ENCODE measurements around the gene HAUS3.
"Not testable (repeated sequence)": the region's sequence is repeated elsewhere in the genome, so short reads cannot be mapped to it uniquely, and the experiment has no call there.

The HAUS3 gene

DNA sequence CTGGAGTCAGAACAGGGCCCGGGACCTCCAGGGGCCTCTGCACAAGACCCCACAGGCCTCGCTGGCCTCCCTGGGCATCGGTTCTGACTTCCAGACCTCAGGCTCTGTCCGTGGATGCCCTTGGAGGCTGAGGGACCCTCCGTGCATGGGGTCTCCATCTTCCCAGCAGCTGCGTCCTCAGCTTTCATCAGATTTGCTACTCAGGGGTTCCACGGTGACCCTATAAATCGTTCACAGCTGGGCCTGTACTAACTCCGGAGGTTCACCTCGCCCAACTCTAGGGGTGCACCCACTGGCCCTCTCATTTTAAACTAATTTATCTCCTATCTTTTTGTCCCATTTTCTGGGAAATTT, 33.1 kb upstream of the HAUS3 start:
- not testable (repeated sequence) for DNase-seq (ENCODE audit: low spot score)

DNA sequence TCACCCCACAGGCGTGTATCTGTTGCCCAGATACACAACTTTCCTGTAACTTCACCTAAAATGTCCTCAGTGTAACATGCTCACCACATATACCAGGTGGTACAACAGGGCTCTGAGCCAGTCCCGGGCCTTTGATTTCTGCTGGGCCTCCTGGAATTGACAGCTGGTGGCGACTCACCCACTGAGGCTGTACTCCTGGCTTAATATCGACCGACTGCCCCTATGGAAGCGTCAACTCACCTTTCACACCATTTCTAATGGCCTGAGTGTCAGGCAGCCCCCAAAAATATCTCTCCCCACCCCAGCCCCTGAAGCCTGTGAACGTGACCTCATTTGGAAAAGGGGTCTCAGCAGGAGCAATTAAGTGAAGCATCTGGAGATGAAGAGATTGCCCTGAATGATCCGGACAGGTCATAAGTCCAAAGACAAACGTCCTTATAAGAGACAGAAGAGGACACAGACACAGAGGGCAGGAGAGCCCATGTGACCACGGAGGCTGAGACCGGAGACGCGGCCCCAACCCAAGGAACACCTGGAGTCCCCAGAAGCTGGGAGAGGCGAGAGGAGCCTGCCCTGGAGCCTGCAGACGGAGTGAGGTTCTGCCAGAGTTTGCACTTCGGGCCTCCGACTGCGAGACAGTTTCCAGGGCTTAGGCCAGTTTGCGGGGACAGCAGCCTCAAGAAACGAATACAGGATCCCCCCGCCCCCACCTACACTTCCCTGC, 32.6 kb upstream of the HAUS3 start:
- DNase-seq (ENCODE audit: low spot score): no peak

DNA sequence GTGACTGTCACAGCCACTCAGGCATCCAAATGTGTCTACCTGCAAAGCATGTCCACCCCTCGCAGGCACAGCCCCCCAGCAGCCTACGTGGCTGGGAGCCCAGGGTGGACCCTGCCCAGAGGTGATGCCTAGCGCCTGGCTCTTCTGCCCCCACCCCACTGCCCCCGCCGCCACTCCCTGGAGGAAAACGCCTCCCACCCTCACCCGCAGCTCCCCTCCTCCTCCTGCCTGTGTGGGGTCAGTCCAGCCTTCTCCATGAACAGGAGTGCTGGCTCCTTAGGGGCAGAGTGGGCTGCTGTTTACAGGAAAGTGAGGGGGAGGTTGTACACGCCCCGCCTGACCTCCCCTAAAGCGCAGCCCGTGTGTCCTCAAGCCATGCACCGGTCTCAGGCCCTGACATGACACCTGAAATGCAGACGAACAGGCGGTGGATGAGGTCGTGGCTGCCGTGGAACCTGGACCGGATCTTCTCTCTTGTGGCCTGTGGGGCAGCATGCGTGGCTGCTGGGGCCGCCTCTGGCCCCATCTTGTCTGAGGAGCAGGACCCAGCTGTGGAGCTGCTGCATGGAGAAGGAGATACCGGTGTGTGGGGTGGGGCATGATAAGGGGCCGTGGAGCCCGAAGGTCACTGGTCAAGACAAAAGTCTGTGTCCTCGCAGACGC, 31.9 kb upstream of the HAUS3 start:
- no peak for DNase-seq (ENCODE audit: low spot score)

DNA sequence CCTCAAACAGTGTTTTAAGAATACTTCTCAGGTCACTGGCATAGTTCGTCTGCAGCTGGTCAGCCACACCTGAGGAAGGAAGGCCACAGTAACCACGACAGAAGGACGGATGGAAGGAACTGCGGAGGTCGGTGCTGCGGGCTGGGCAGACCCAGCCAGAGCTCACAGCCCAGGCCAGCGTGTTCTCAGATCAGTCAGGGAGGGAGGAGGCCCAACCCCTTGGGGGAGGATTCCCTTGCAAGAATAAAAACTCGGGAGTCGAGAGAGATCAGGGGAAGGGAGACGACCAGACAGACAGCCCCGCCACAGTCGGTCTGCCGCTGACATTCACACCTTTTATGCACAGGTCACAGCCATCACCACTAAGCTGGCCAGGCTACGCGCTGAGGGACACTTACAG, 31.3 kb upstream of the HAUS3 start:
- DNase-seq (ENCODE audit: low spot score): no peak

DNA sequence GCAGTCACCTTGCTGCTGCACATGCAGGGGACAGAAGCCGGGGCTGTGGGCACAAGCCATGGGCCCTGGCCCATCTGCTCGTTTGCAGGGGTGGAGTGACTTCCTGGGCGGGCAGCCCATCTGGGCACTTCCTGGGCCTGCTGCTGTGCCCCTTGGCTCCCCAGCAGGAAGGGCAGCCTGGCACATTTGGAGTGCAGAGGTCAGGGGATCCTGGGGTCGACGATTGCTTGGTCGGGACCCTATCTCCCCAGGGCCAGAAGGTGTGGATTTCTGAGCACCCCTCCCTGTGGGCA, 30.9 kb upstream of the HAUS3 start:
- no peak for DNase-seq (ENCODE audit: low spot score)

DNA sequence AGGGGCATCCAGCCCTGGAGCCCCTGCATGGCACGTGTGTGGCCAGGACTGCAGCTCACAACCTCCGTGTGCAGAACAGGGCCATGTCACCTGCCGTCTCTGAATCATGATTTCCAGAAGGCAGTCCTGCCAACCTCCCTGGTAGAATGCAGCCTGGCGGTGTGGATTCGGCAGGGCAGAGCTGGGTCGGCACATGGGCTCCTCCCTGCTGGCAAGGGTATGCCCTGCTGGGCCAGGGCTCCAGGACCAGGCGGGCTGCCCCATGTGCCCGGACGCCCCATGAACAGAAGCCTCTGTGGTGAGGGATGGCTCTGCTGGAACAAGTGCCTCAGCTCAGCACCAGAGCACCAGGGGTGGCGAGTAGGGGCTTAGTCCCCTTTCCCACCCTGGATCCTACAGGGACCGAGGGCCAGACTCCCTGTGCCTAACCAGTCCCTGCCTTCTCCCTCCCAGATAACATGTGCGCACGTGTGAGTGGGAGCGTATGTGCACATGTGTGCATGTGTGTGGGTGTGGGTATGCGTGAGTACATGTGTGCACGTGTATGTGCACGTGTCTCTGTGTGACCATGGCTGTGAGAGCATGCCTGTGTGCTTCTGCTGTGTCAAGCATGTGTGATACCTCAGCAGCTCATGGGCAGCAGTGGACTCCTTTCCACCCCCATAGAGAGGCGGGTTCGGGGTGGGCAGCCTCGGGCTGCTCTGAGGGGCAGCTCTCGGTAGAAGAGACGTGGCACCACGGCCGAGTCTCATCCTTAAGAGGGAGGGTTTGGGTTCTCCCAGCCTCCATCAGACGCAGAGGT, 30.3 kb upstream of the HAUS3 start:
- DNase-seq (ENCODE audit: low spot score): no peak

DNA sequence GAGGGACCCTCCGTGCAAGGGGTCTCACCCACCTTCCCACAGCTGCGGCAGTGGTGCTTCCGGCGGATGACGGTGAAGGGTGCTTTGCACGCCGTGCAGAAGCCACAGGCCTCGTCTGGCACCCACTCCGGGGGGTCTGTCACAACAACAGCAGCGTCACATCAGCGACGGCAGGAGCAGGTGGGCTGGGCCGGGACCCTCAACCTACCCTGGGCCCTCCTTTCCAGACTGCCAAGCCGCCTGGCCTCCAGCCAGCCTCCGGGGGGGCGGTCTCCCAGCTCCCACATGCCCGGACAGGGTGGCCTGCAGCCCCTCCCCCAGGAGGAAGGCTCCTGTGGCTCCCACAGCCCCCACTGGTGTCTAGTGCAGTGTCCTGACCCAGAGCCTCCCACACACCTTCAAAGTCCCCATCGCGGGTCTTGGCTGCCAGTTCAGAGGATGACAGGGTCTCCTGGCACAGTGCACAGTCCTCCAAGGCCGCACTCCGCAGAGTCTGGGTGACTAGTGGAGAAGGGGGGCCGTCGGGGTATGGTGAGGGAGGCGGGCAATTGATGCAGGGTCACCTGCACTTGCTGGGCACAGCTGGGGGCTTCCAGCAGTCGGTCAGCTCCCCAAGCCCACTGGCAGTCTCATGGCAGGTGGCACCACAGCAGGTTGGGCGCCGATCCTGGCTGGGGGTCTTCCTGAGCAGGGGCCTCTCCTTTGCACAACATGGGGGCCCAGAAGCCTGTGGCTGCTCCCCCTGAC, 29.5 kb upstream of the HAUS3 start:
- no peak for DNase-seq (ENCODE audit: low spot score)

DNA sequence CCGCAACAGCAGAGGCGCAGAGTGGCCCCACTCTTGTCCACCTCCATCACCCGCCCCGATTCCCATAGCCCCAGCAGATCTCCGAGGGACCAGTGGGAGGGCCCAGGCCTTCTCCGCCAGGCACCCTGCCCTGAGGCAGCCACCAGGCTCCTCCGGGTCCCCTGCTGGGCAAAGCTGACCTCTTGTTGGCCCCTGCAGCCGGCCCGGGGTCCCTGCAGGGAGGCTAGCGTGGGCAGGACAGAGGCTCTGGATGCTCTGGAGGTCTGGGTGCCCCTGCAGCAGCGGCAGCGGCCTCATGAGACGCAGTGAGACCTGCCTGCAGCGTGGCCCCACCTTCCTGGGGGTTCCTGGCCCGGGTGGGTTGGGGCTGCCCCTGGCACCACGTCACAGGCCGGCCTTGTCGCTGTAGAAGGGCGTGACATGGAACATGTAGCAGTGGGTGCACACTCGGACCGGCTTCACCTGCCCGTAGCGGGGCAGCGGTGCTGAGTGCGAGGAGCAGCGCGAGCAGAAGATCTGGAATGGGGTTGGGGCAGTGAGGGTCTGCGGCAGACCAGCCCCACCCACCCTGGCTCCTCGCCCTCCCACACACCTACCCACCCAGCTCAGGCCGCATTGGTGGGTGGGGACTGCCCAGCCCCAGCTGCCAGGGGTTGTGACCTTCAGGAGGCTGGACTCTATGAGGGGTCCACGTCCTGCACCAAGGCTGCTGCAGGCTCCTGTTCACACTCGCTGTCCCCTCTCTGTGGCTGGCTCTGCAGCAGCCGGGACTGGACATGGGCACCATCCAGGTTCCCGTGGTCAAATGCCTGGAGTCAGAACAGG, 28.6 kb upstream of the HAUS3 start:
- no peak for DNase-seq (ENCODE audit: low spot score)

DNA sequence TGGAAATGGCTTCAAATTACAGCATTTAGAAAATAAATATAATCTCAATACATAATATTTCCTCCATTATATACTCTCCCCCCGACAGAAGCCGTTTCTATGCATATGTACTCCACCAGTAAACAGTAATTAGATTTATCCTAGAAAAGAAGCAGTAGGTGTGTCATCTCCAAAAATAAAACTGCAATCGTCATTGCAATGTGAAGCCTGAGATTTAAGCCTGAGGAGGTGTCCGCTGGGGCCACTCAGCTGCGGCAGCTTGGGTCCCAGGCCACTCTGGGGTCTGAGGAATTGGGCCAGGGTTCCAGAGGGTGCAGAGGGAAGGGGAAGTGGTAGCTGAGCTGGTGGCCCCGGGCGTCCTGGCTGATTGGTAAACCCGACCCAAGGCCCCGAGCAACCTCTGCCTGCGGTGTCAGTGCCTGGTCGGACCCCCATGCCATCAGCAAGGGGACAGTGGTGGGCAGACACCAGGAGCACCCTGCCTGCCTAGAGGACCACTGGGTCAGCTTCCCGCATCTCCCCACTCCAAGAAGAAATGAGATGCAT, 27.8 kb upstream of the HAUS3 start:
- DNase-seq (ENCODE audit: low spot score): no peak

DNA sequence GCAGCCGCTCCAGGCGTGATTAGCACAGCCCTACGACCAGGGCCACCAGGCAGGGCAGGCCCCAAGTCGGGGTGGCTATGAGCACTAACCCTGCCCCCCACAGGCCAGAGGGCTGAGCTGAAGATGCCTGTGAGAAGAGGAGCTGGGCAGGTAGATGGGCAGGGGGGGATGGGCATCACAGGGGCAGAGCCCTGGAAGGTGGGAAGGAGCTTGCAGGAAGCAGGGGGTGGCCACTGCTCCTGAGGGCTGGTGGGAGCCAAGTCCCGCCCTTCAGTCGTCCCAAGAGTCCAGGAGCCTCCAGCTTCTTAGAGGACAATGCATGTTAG, 27.2 kb upstream of the HAUS3 start:
- no peak for DNase-seq (ENCODE audit: low spot score)

DNA sequence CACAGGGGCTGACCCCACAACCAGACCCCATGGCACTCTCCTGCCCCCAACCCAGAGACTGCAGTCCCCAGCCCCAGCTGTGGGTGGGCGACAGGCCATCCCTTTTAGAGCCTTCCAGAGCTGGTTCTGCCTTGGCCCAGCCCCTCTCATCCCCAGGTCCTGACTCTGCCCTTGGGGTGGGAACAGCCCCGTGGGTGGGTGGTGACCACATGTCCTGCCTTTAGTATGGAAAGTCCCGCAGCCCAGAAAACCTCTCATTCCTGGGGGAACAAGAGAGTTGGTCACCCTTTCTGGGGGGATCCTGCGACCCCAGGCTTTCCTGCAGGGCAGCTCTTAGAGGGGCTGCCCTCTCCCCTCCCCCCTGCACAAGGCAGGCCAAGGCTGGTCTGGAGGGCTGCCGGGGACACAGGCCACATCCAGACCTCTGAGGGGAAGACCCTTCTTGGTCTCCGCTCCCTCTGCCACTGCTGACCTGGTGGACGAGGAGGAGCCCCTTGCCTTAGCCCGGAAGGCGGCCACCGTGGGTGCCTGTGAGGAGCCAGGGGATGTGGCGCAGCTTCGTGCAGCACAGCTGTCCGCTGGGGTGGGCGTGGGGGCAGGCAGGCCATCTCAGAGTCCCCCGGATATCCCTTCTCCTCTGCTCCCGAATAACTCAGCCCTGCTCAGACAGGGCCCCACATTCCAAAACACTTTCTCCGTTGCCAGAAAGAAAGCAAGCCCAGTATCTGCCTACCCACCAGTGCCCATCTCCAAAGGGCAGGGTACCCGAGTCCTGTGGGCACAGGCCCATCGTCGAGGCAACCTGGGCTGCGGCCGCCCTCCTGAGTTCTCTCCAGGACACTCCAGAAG, 26.7 kb upstream of the HAUS3 start:
- DNase-seq (ENCODE audit: low spot score): no peak

DNA sequence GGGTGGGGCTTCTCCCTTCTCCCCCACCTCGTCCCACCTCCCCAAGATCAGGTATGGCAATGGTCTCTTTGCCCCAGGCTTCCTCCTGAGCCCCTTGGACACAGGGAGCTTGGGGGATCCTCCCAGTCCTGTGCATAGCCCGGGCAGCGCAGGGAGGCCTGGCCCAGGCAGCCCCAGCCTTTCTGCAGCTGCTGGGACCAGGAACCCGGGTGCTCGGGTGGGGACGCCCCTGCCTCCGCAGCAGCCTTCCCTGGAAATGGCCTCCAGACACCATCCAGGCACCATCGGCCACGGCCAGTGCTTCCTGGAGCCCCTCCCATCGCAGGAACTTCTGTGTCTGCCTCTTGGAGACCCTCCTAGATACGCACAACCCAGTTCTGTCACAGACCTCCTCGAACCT, 25.9 kb upstream of the HAUS3 start:
- DNase-seq (ENCODE audit: low spot score): no peak

DNA sequence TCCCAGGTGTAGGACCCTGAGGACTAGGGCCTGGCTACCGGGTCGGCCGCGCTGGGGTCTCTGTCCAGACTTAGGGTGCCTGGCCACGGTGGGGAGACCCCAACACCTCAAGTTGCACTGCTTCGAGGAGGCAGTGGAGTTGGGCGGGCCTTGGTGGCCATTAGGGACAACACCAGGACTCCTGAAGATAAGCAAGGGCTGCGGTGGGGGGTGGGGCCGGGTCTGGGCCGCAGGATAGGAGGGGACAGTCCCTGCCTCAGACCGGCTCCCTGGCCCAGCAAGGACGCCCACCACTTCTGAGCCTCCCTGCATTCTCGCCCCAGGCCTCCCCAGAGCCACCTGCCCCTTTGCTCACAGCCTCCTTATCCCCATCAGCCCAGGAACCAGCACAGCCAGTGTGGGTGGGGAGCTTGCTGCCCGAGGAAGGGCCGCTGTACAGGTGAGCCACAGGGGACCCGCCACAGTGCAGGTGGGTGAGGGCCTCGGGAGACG, 25.4 kb upstream of the HAUS3 start:
- DNase-seq (ENCODE audit: low spot score): no peak

DNA sequence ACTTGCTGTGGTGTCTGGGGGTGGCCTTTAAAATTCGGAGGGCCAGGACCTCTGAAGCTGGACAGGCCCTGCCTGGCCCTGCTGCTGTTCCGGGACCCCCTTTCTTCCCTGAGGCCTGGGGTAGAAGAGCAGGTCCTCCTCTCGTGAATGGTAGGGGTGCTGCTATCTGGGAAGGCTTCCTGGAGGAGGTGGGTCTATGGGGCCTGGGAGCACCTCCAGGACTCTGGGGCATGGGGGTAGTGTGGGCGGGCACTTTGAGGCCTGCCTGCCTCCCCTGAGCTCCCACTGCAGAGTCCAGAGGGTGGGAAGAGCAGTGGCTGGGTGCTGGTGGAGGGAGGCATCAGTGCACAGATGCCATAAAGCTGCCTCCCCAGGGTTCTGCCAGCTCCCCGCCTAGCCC, 24.9 kb upstream of the HAUS3 start:
- DNase-seq (ENCODE audit: low spot score): no peak

DNA sequence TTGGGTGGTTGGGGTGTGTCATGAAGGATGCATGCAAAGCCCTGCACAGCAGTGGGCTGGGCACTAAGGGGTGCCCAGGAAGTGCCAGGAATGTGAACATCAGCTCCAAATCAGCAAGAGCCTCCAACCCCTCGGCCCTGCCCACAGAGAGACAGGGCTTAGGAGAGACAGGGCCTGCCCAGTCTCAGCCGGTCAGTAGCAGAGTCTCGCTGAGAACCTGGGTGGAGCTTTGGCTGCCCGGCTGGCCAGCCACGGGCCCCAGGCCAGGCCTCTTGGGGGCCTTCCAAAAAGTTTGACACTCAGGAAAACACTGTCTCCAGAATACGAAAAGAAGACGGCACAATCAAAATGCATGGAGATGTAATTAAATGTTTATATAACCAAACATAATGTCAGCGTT, 24.3 kb upstream of the HAUS3 start:
- no peak for DNase-seq (ENCODE audit: low spot score)

DNA sequence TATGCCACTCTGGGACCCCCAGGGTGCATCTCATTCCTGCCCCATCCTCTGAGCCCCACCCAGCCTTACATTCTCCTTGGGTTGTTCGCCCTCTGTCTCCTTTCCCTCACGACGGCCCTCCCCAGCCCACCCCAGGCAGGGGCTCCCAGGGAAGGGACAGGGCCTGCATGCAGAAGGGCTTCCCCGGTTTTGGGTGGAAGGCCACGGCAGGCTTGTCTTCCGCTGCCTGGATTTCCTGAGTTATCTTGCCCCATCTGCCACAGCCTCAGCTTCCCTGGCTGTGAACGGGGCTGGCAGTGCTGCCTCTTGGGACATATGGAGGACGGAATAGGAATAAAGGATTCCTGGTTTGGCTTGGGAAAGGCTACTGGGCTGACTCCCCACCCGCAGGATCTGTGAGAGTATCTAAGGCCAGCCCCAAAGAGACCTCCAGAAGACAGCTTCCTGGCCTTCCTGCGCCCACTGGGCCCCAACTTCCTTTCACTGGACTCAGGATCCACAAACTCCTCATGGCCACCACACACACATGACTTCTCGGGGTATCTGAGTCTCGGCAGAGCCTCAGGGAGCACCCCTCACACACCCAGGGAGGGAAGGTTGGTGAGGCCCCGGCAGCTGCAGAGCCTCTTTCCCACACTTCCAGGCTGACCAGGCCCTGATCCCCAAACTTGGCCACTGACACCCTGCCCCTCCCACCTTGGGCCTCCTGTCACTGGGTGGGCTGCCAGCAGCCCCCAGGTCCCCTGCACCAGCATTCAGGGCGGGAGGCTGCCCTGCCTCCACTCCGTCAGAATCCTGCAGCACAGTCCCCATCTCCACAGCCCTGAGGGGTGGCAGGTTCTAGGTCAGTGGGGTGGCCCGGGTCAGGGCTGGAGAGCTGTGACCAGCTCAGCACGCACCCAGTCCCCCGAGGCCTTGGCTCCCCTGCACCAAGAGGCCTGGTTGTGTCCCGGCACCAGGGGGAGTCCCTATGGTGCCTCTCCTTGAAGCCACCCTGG, 23.5 kb upstream of the HAUS3 start:
- no peak for DNase-seq (ENCODE audit: low spot score)

DNA sequence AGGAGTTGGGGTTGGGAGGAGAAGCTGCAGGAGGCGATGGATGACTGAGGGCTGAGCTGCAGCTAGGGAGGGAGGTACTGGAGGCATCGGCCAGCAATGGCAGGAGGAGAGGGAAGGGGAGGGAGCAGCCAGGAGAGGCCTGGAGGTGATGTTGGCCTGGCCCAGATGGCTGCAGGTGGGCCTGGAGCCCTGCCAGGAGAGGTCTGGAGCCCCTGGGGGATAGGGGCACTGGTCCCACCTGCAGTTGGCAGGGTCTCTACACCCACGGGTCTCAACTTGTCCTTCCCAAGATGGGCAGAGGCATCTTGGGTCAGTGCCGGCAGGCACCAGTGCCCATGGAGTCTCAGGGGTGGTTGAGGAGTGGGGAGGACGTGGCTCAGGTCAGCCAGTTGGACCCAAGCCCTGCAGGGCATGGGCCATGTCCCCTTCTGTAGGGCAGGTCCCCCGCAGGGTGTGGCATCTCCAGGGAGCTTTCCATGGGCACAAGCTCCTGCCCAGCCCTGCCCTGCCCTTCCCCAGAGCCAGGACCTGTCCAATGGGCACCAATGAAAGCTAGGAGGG, 22.6 kb upstream of the HAUS3 start:
- no peak for DNase-seq (ENCODE audit: low spot score)

DNA sequence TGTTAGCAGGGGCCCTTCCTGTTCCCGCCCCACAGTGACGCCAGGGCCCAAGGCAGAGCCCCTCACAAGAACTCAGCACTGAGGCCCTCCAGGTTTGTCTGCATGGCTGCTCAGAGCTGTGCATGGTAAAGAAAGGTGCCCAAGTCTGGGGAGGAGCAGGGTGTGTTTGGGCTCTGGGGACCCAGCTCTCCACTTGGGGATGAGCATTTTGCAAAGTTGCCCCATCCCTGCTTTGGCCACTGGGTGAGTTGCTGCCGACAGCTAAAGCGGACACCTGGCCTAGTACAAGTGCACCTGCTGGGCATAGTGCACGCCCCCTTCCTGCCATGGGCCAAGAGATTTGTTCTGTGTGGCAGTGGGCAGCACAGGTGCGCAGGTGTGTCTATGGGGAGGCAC, 22.0 kb upstream of the HAUS3 start:
- no peak for DNase-seq (ENCODE audit: low spot score)

DNA sequence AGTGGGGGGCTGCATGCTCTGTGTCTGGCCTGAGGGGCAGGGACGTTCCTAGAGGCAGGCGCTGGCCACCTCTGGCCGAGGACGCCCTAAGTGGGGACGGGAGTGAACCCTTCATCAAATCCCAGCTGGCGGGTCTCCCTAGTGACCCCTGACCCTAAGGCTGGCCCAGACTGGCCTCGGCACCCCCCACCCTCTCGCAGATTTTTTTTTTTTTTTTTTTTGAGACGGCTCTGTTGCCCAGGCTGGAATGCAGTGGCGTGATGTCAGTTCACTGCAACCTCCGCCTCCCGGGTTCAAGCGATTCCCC, 21.0 kb upstream of the HAUS3 start:
- no peak for DNase-seq (ENCODE audit: low spot score)

All from RKO (cell line).